Prostate gland (tissue), 2 donors: Measurements from ENCODE around the gene UFC1.

Experiments
- POLR2A ChIP-seq: fragments of 450-650 bp; IDR thresholded peaks from one replicate; pipeline ENCODE4 v1.6.1; 2016; ENCODE audit warnings: antibody characterized with exemption, mild to moderate bottlenecking
- POLR2AphosphoS5 ChIP-seq: sonication (generic); formaldehyde crosslinking; IDR thresholded peaks from one replicate; pipeline ENCODE4 v1.6.1; 2017; ENCODE audit warnings: antibody characterized with exemption
- TF ChIP-seq, protein P1 (sequence below), 4 experiments: fragments of 200-600 bp in 2 of 4; fragments of 450-650 bp in 2 of 4; sonication (generic) in 2 of 4; IDR thresholded peaks; 1 replicate in 3 of 4; 2 replicates in 1 of 4; pipeline ENCODE4 v1.5.1; 2016 to 2019; ENCODE audit warnings: antibody characterized with exemption in 4 of 4, mild to moderate bottlenecking in 2 of 4, moderate library complexity in 2 of 4

GRCh38 chr1:161182214-161182613 is 28.4 kb downstream of the UFC1 start:
- TF ChIP-seq POLR2A: no peak
- TF ChIP-seq, protein P1, sequence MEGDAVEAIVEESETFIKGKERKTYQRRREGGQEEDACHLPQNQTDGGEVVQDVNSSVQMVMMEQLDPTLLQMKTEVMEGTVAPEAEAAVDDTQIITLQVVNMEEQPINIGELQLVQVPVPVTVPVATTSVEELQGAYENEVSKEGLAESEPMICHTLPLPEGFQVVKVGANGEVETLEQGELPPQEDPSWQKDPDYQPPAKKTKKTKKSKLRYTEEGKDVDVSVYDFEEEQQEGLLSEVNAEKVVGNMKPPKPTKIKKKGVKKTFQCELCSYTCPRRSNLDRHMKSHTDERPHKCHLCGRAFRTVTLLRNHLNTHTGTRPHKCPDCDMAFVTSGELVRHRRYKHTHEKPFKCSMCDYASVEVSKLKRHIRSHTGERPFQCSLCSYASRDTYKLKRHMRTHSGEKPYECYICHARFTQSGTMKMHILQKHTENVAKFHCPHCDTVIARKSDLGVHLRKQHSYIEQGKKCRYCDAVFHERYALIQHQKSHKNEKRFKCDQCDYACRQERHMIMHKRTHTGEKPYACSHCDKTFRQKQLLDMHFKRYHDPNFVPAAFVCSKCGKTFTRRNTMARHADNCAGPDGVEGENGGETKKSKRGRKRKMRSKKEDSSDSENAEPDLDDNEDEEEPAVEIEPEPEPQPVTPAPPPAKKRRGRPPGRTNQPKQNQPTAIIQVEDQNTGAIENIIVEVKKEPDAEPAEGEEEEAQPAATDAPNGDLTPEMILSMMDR (IDR thresholded peaks at IDR 0.05): no peak
- TF ChIP-seq POLR2AphosphoS5: no peak
